GM21360 (cell line): ENCODE results near the gene ERI2.
"Not testable (repeated sequence)": the region's sequence is repeated elsewhere in the genome, so short reads cannot be mapped to it uniquely, and the experiment has no call there.

Source experiments
- ATAC-seq: cut with Tn5 transposase; IDR thresholded peaks from one replicate; pipeline ENCODE4 v1.9.1; 2021; ENCODE audit warnings: mild to moderate bottlenecking, moderate library complexity; ENCODE audit not compliant: unreplicated experiment

Gene ERI2

GRCh38 chr16:20766294-20766693, 40.0 kb downstream of the ERI2 start:
- no peak for ATAC-seq

GRCh38 chr16:20765732-20766131, 40.5 kb downstream of the ERI2 start:
- ATAC-seq = no peak

DNA sequence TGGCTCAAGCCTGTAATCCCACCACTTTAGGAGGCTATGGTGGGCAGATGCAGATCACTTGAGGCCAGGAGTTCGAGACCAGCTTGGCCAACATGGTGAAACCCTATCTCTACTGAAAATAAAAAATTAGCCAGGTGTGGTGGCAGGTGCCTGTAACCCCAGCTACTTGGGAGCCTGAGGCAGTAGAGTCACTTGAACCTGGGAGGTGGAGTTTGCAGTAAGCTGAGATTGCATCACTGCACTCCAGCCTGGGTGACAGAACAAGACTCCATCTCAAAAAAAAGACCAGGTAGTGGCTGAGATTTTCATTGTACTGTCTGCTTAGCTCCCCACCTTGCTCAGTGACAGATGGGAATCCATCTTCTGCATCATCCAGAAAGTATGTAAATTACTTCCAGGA, 41.8 kb downstream of the ERI2 start:
- ATAC-seq = not testable (repeated sequence)

GRCh38 chr16:20763461-20764232, 42.6 kb downstream of the ERI2 start, which contains the start of gene ACSM3:
Gene ACSM3 (plus strand): TSS chr16:20764014. CDS start chr16:20770035, 6,021 bp downstream.
- ATAC-seq = peak; percentile 96

GRCh38 chr16:20762404-20763123, 43.7 kb downstream of the ERI2 start:
- no peak for ATAC-seq

- no peak for ATAC-seq
Measured at GRCh38 chr16:20761175-20761574, 45.1 kb downstream of the ERI2 start.

- no peak for ATAC-seq
Measured at GRCh38 chr16:20760346-20760745, 45.9 kb downstream of the ERI2 start.

DNA sequence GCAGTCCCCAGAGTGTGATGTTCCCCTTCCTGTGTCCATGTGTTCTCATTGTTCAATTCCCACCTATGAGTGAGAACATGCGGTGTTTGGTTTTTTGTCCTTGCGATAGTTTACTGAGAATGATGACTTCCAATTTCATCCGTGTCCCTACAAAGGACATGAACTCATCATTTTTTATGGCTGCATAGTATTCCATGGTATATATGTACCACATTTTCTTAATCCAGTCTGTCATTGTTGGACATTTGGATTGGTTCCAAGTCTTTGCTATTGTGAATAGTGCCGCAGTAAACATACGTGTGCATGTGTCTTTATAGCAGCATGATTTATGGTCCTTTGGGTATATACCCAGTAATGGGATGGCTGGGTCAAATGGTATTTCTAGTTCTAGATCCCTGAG, 50.5 kb downstream of the ERI2 start:
- ATAC-seq = not testable (repeated sequence)

DNA sequence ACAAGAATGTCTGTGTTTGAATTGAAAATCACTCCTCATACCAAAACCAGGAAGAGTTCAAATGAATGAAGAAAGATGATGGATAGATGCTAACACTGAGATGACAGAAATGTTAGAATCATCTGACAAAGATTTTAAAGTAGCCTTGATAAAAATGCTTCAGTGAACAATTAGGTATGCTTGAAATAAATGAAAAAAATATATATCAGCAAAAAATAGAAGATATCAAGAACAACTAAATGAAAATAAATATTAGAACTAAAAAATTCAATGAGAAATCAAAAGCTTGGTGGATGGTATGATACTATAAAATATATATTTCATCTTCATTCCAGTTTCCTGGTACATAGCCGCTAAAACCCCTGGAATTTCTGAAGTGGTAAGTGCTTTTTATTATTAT, 51.0 kb downstream of the ERI2 start:
- no peak for ATAC-seq

GRCh38 chr16:20753727-20754126, 52.5 kb downstream of the ERI2 start:
- ATAC-seq = no peak

- no peak for ATAC-seq
Measured at GRCh38 chr16:20750558-20750957, 55.7 kb downstream of the ERI2 start.

DNA sequence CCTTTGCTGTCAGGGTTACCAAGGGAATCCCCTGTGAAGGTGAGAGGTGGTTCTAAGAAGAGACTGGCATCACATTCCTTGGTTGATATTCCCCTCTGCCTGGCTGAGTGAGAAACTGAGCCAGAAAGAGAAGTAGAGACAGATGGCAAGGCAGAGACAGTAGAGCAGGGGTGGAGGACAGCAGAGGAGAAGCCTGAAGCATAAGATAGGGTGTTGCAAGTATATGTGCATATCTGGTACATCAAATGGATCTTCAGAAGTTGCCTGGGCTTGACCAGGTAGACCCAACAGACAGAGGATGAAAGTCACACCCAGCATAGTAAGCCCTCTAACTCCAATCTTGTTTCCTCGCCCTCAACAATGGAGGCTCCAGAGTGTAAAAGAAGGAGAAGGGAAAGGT, 56.8 kb downstream of the ERI2 start:
- ATAC-seq = no peak

GRCh38 chr16:20747030-20747816, 59.0 kb downstream of the ERI2 start:
- no peak for ATAC-seq

DNA sequence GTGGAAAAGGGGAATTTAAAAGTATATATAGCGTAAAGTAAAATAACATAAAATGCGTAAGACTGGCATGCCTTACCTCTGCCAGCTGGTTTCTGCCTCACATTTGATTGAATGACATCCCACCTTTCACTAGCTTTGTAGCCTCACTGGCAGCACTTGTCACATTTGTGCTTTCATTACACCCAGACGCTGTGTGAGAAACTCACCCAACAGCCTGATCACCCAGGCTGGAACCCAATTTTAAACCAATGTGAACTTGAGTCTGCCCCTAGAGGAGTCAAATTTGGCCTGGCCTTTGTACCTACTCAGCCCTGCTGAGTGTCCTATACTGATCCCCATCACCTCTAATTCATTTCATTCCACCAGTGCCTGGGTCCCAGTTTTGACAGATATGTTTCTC, 59.8 kb downstream of the ERI2 start:
- no peak for ATAC-seq
